Right lobe of liver (tissue), 6 donors: Measurements from ENCODE around the gene SLC7A10. TPM values are rescaled to one million over a fixed set of nuclear protein-coding genes. Genes with fewer than 3 reads are reported as not detected.

Source experiments
- ATAC-seq, 4 donors: fragments of 200-7000 bp; cut with Tn5 transposase; one replicate each; pipeline ENCODE4 v1.9.1; 2020; ENCODE audit warnings: mild to moderate bottlenecking in 4 of 4, moderate library complexity in 4 of 4
- DNase-seq, 3 donors: peaks; one replicate each; pipeline ENCODE4 v3.0.0-alpha.2; 2020
- H3K27ac ChIP-seq, 3 donors: fragments of 200-600 bp; one replicate each; pipeline ENCODE4 v1.8.0; 2022
- H3K27me3 ChIP-seq, 2 donors: fragments of 200-600 bp; one replicate each; pipeline ENCODE4 v1.8.0; 2022
- H3K36me3 ChIP-seq, 4 donors: fragments of 200-600 bp; sonication (generic) in 1 of 4; one replicate each; pipeline versions ENCODE4 v1.5.1 to v1.8.0; 2017 to 2022; ENCODE audit warnings: control low read depth in 1 of 4
- H3K4me1 ChIP-seq, 4 donors: fragments of 200-600 bp; sonication (generic) in 1 of 4; one replicate each; pipeline versions ENCODE4 v1.5.1 to v1.8.0; 2017 to 2022; ENCODE audit warnings: control low read depth in 1 of 4
- H3K4me3 ChIP-seq, 3 donors: fragments of 200-600 bp; one replicate each; pipeline ENCODE4 v1.8.0; 2022
- H3K9me3 ChIP-seq, 4 donors: fragments of 200-600 bp; sonication (generic) in 1 of 4; one replicate each; pipeline versions ENCODE4 v1.5.1 to v1.8.0; 2017 to 2022; ENCODE audit warnings: control low read depth in 1 of 4
- CTCF ChIP-seq, 4 donors: fragments of 200-600 bp in 3 of 4; fragments of 450-650 bp in 1 of 4; IDR thresholded peaks; one replicate each; pipeline versions ENCODE4 v1.5.1 to v1.8.0; 2016 to 2022; ENCODE audit warnings: antibody characterized with exemption in 4 of 4, mild to moderate bottlenecking in 2 of 4
- POLR2A ChIP-seq: fragments of 450-650 bp; IDR thresholded peaks from one replicate; pipeline ENCODE4 v1.6.1; 2017; ENCODE audit warnings: antibody characterized with exemption, mild to moderate bottlenecking
- WGBS: methylation state at CpG from one replicate; pipeline ENCODE4 v1.1.6; 2018; ENCODE audit warnings: low coverage, low lambda C conversion rate; ENCODE audit not compliant: insufficient coverage; ENCODE audit errors: missing lambda C conversion rate; 5-methylcytosine and 5-hydroxymethylcytosine counted together
- intact Hi-C, 2 donors: fragments of 100-400 bp; cut with DNase I; formaldehyde crosslinking; loops; one replicate each; pipeline versions ENCODE4 v1.11.2 to v1.14.1; 2022
- total RNA-seq, 6 experiments: library from RNA; depleted of rRNA in 2 of 6; stranded (reverse); fragments of >200 nt in 2 of 6; fragmentation: NEBNext Ultra II Directional in 3 of 6; extraction: Animal tissue kit (Norgen Biotek cat#: 25700) in 3 of 6; gene quantifications; one replicate each; pipeline versions ENCODE4 v1.1.0 to v1.2.4, GENCODE V29; 2016 to 2023
- donor health status: DM: no; HTN: yes; CAD: no.
- donor health status: DM: no; HTN: no; CAD: no.
- donor health status: DM: no; HTN: no; CAD: no.
- donor health status: DM: no; HTN: yes; CAD: no.
- donor health status: DM: no; HTN: yes; CAD: no.

SLC7A10 gene
- total RNA-seq, 6 experiments from 2014 or later = not detected

- no peak for TF ChIP-seq CTCF (IDR thresholded peaks at IDR 0.05)
- TF ChIP-seq POLR2A = no peak
- H3K36me3 ChIP-seq = no peaks in the 10 kb centered on the region
- ATAC-seq = no peak
- H3K4me3 ChIP-seq = no peak overlapping the region
- H3K27ac ChIP-seq = no peak overlapping the region
- WGBS = 59% methylated on average over 6 of the region's 12 CpGs
- no peaks in the 10 kb centered on the region for H3K4me1 ChIP-seq
- DNase-seq = no peak
- intact Hi-C loops = no loop called here
- H3K27me3 ChIP-seq = no peaks in the 10 kb centered on the region
- no peaks in the 10 kb centered on the region for H3K9me3 ChIP-seq
These were observed 9.3 kb downstream of the SLC7A10 start for GRCh38 chr19:33216198-33216830.

- 85% methylated on average over 6 of the region's 19 CpGs for WGBS
- intact Hi-C loops = no loop called here
These were observed 10.0 kb downstream of the SLC7A10 start for GRCh38 chr19:33215438-33216197.

GRCh38 chr19:33214596-33214995 lies 11.1 kb downstream of the SLC7A10 start:
- WGBS = 50% methylated on average over 2 of the region's 6 CpGs
- Histone ChIP-seq H3K27me3 (no peaks in the 10 kb centered on the region), H3K4me3 (no peak overlapping the region), H3K4me1 (peaks cover 0 to 2% (median 0%) of the 10 kb centered on the region in 4 donors), H3K9me3 (no peaks in the 10 kb centered on the region), H3K27ac (no peak overlapping the region), H3K36me3 (no peaks in the 10 kb centered on the region)
- no peak for TF ChIP-seq POLR2A
- TF ChIP-seq CTCF (IDR thresholded peaks at IDR 0.05) = peak in 1 of 4 donors; percentile 18
- intact Hi-C loops = no loop called here
- no peak for DNase-seq
- ATAC-seq = peak in 1 of 4 donors; percentile 25

More at GRCh38 chr19:33215438-33216197, 10.0 kb downstream of the SLC7A10 start:
- no peaks in the 10 kb centered on the region for H3K9me3 ChIP-seq
- no peak for ATAC-seq
- no peak overlapping the region for H3K4me3 ChIP-seq
- no peaks in the 10 kb centered on the region for H3K27me3 ChIP-seq
- no peak overlapping the region for H3K27ac ChIP-seq
- TF ChIP-seq CTCF (IDR thresholded peaks at IDR 0.05) (no peak), POLR2A (no peak)
- DNase-seq = no peak
- H3K36me3 ChIP-seq = no peaks in the 10 kb centered on the region
- H3K4me1 ChIP-seq = no peaks in the 10 kb centered on the region

- WGBS = 80% methylated on average over 1 of the region's 30 CpGs
- DNase-seq = peak; percentile 60 to 84 (median 77)
- no peak for TF ChIP-seq CTCF (IDR thresholded peaks at IDR 0.05)
- no peak for TF ChIP-seq POLR2A
These were observed 13.0 kb downstream of the SLC7A10 start for GRCh38 chr19:33212436-33213172.

More at GRCh38 chr19:33212436-33213172, 13.0 kb downstream of the SLC7A10 start:
- no peaks in the 10 kb centered on the region for H3K9me3 ChIP-seq
- H3K27ac ChIP-seq = no peak overlapping the region
- peaks cover 0 to 22% (median 0%) of the 10 kb centered on the region in 4 donors for H3K4me1 ChIP-seq
- no peaks in the 10 kb centered on the region for H3K36me3 ChIP-seq
- H3K4me3 ChIP-seq = no peak overlapping the region
- intact Hi-C loops = no loop called here
- no peaks in the 10 kb centered on the region for H3K27me3 ChIP-seq
- peak; percentile 72 to 88 (median 82) for ATAC-seq
